NT2/D1 (cell line): Measurements from ENCODE around the gene KLF15.

Experiments
- SUZ12 ChIP-seq: IDR thresholded peaks from 2 replicates; pipeline ENCODE4 v1.6.1; 2011; ENCODE audit not compliant: insufficient read length, insufficient read depth; ENCODE audit errors: extremely low read depth
- YY1 ChIP-seq: IDR thresholded peaks from 2 replicates; pipeline ENCODE4 v1.6.1; 2011; ENCODE audit not compliant: insufficient read length, insufficient read depth
- ZNF274 ChIP-seq: IDR thresholded peaks from 2 replicates; pipeline ENCODE4 v1.6.1; 2011; ENCODE audit warnings: mild to moderate bottlenecking, low read depth, low read length

DNA sequence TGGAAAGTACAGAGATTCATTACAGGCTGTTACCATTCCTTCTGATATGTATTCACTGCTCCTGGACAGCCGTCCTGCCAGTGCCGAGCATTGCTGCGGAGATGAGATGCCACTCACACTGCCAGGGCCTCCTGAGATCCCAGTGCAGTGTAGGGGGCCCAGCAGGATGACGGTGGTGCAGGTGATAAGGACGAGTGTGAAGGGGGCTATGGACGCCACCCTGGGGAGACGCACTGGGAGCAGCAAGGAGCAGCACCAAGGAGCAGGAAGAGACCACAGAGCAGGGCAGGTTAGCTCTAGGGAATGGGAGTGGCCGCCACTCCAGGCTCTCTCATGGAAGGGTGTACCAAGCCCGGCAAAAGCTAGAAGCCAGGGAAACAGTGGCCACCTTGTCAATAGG lies 4.0 kb upstream of the KLF15 start:
- TF ChIP-seq SUZ12 = no peak
- TF ChIP-seq ZNF274 = no peak
- TF ChIP-seq YY1 = no peak
